Natural killer cell (primary cell): ENCODE measurements around the gene RASGRF2. TPM values are rescaled to one million over a fixed set of nuclear protein-coding genes. Genes with fewer than 3 reads are reported as not detected.

Experiments
- ATAC-seq, 3 donors: fragments of 150-1000 bp in 2 of 3; fragments of 200-7000 bp in 1 of 3; cut with Tn5 transposase; 1 replicate in 1 of 3; 2 replicates in 2 of 3; pipeline ENCODE4 v1.10.0; 2021; ENCODE audit warnings: mild to moderate bottlenecking in 2 of 3, moderate library complexity in 2 of 3
- DNase-seq, 2 donors: peaks; one replicate each; pipeline versions ENCODE4 v3.0.0 to v3.0.0-alpha.2; 2013 to 2021; ENCODE audit warnings: mixed read lengths in 1 of 2
- H3K27ac ChIP-seq: one replicate; pipeline ENCODE4 v1.5.1; 2013; ENCODE audit warnings: mild to moderate bottlenecking, low read length
- H3K27me3 ChIP-seq: one replicate; pipeline ENCODE4 v1.6.1; 2013; ENCODE audit warnings: low read length; ENCODE audit not compliant: control insufficient read depth, insufficient read depth
- H3K36me3 ChIP-seq: one replicate; pipeline ENCODE4 v1.6.1; 2013; ENCODE audit warnings: low read length; ENCODE audit not compliant: control insufficient read depth, insufficient read depth
- H3K4me1 ChIP-seq: one replicate; pipeline ENCODE4 v1.6.1; 2013; ENCODE audit warnings: low read length; ENCODE audit not compliant: control insufficient read depth, insufficient read depth
- H3K4me3 ChIP-seq: one replicate; pipeline ENCODE4 v1.5.1; 2013; ENCODE audit warnings: low read length
- H3K9me3 ChIP-seq: one replicate; pipeline ENCODE4 v1.6.1; 2013; ENCODE audit warnings: low read length; ENCODE audit not compliant: control insufficient read depth, insufficient read depth
- H3K27ac Mint-ChIP-seq, 2 donors: one replicate each; pipeline ENCODE4 v1.8.0; 2022; ENCODE audit warnings: mild to moderate bottlenecking in 2 of 2, mixed read lengths in 2 of 2, moderate library complexity in 1 of 2
- H3K27me3 Mint-ChIP-seq, 2 donors: one replicate each; pipeline ENCODE4 v1.8.0; 2022; ENCODE audit warnings: low read depth in 2 of 2, mixed read lengths in 2 of 2
- H3K36me3 Mint-ChIP-seq: one replicate; pipeline ENCODE4 v1.8.0; 2022; ENCODE audit warnings: mixed read lengths
- H3K4me1 Mint-ChIP-seq, 2 donors: one replicate each; pipeline ENCODE4 v1.8.0; 2022; ENCODE audit warnings: mixed read lengths in 2 of 2
- H3K4me3 Mint-ChIP-seq: one replicate; pipeline ENCODE4 v1.8.0; 2022; ENCODE audit warnings: mild to moderate bottlenecking, moderate library complexity, mixed read lengths
- H3K9me3 Mint-ChIP-seq, 2 donors: one replicate each; pipeline ENCODE4 v1.8.0; 2022; ENCODE audit warnings: mixed read lengths in 2 of 2
- WGBS: methylation state at CpG from one replicate; pipeline ENCODE4 v1.1.7; 2013; ENCODE audit warnings: missing lambda C conversion rate; ENCODE audit not compliant: insufficient coverage; 5-methylcytosine and 5-hydroxymethylcytosine counted together
- intact Hi-C: fragments of 100-400 bp; cut with micrococcal nuclease; formaldehyde crosslinking; loops from one replicate; pipeline ENCODE4 v1.14.2; 2022
- total RNA-seq, 4 donors: library from RNA; stranded (reverse); fragments of 120-200 nt in 1 of 4; gene quantifications; one replicate each; pipeline versions ENCODE4 v1.2.3 to v1.2.4, GENCODE V29; 2013 to 2022
- TF ChIP-seq, protein P1 (sequence below): fragments of 200-600 bp; IDR thresholded peaks from one replicate; pipeline ENCODE4 v1.8.0; 2022; ENCODE audit warnings: antibody characterized with exemption

Gene RASGRF2
- total RNA-seq, 3 donors from 2014 or later (not counting 1 experiment from before 2014, with no cell fraction given): 5.6 to 10.1 (median 6.1) TPM

DNA sequence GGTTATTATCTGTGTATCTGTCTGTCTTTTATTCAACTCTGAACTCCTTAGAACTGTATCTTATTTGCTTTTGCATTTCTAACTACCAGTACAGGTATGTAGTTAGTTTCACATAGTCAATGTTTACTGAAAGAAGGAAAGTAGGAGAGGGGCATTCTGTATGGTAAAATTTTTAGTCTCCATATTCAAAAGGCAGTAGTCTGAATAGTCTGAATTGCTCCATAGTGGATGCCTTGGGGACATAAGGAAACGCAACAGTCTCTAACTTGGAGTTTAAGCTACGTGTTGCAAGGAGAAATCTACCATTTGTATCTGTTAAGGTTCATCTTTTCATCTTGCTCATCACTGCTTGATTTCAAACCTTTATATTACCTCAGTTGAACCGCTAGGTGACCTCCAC is 26.2 kb downstream of the RASGRF2 start:
- H3K27ac Mint-ChIP-seq: no peak overlapping the region
- intact Hi-C loops: no loop called here

DNA sequence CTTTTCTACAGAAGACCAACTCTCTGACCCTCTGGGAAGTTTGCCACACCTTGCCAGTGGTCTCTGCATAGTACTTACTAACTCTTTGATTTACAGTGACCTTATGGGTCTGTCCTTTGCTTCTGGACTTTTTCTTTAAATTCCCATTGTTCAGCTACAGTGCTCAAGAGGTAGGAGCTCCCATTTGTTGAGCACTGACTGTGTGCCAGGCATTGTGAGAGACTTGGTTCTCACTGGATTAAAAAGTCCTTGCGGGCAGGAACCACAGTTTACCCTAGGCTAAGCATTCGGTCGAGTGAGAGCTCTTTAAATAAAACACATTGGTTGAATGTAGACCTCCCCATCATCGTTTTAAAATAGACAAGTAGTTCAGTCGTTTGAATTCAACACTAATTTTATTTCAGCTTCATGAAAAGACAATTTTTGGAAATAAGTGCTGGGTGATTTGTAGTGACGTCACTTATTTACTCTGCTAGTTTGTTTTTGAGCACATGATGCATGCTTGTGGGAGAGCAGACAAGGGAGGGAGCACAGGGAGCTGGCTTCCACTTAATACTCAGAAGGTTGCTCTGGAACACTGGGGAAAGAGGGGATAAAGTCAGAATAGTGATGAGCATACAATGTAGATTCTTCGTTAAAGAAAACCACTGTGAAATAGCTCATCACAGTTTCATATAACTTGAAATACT is 27.1 kb downstream of the RASGRF2 start:
- no peak overlapping the region for H3K4me3 Mint-ChIP-seq

More for the DNA sequence above, 26.2 kb downstream of the RASGRF2 start:
- H3K27me3 ChIP-seq: no peaks in the 10 kb centered on the region
- H3K9me3 ChIP-seq: no peaks in the 10 kb centered on the region
- WGBS: 83% methylated on average over 3 of the region's 3 CpGs
- no peak for DNase-seq
- H3K36me3 ChIP-seq: no peaks in the 10 kb centered on the region
- Mint-ChIP-seq H3K4me1 (peaks cover 6 to 7% of the 10 kb centered on the region in 2 donors), H3K4me3 (no peak overlapping the region), H3K9me3 (no peaks in the 10 kb centered on the region), H3K27me3 (no peaks in the 10 kb centered on the region), H3K36me3 (no peaks in the 10 kb centered on the region)
- H3K4me1 ChIP-seq: no peaks in the 10 kb centered on the region
- TF ChIP-seq, protein P1, sequence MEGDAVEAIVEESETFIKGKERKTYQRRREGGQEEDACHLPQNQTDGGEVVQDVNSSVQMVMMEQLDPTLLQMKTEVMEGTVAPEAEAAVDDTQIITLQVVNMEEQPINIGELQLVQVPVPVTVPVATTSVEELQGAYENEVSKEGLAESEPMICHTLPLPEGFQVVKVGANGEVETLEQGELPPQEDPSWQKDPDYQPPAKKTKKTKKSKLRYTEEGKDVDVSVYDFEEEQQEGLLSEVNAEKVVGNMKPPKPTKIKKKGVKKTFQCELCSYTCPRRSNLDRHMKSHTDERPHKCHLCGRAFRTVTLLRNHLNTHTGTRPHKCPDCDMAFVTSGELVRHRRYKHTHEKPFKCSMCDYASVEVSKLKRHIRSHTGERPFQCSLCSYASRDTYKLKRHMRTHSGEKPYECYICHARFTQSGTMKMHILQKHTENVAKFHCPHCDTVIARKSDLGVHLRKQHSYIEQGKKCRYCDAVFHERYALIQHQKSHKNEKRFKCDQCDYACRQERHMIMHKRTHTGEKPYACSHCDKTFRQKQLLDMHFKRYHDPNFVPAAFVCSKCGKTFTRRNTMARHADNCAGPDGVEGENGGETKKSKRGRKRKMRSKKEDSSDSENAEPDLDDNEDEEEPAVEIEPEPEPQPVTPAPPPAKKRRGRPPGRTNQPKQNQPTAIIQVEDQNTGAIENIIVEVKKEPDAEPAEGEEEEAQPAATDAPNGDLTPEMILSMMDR: no peak
- no peak overlapping the region for H3K4me3 ChIP-seq
- no peak overlapping the region for H3K27ac ChIP-seq
- ATAC-seq: no peak

DNA sequence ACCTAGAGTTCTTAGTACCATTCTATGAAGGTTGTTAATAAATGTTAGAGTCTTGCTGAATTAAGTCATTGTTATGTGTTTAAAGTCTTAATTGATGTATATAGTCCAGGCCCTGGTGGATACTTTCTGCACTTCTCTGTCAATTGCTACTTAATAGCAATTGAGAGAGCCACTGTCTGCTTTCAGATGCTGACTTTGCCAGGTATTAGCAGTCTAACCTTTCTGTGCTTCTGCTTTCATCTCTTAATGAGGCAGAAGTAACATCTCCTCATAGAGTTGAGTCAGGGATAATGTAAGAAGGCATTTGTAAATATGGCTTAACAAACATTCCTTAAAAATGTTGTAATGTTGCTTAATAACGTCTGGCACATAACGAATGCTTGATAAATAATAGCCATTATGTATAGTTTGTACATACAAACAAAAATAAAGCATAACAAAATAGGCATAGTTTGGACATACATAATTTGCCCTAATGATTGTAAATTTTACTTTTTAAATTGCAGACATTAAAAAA is 28.3 kb downstream of the RASGRF2 start:
- H3K9me3 Mint-ChIP-seq: no peaks in the 10 kb centered on the region
- H3K9me3 ChIP-seq: no peaks in the 10 kb centered on the region
- intact Hi-C loops: no loop called here
- H3K4me1 ChIP-seq: no peaks in the 10 kb centered on the region
- ATAC-seq (no peak), DNase-seq (no peak)
- WGBS: no CpG with 5 or more reads among the region's 2 CpGs
- no peaks in the 10 kb centered on the region for H3K36me3 ChIP-seq
- H3K27me3 Mint-ChIP-seq: no peaks in the 10 kb centered on the region
- peaks cover 6% of the 10 kb centered on the region in 2 donors for H3K4me1 Mint-ChIP-seq
- H3K4me3 ChIP-seq: no peak overlapping the region
- no peak overlapping the region for H3K27ac Mint-ChIP-seq
- H3K27ac ChIP-seq: no peak overlapping the region
- no peaks in the 10 kb centered on the region for H3K27me3 ChIP-seq
- no peak overlapping the region for H3K4me3 Mint-ChIP-seq
- no peaks in the 10 kb centered on the region for H3K36me3 Mint-ChIP-seq
- TF ChIP-seq, protein P1: no peak

More for the DNA sequence above, 27.1 kb downstream of the RASGRF2 start:
- peaks cover 6% of the 10 kb centered on the region in 2 donors for H3K4me1 Mint-ChIP-seq
- no peak overlapping the region for H3K4me3 ChIP-seq
- TF ChIP-seq, protein P1: no peak
- no peaks in the 10 kb centered on the region for H3K9me3 Mint-ChIP-seq
- no peak overlapping the region for H3K27ac ChIP-seq
- H3K27me3 ChIP-seq: no peaks in the 10 kb centered on the region
- no peaks in the 10 kb centered on the region for H3K36me3 Mint-ChIP-seq
- H3K4me1 ChIP-seq: no peaks in the 10 kb centered on the region
- no peaks in the 10 kb centered on the region for H3K36me3 ChIP-seq
- intact Hi-C loops: no loop called here
- no peaks in the 10 kb centered on the region for H3K9me3 ChIP-seq
- DNase-seq: no peak
- no peaks in the 10 kb centered on the region for H3K27me3 Mint-ChIP-seq
- H3K27ac Mint-ChIP-seq: no peak overlapping the region
- no peak for ATAC-seq
- WGBS: 95% methylated on average over 7 of the region's 7 CpGs
